Activated naive CD4-positive, alpha-beta T cell treated with Interleukin-2 at 50 U/mL for 16 hours (primary cell): ENCODE data around the gene PODN.

ENCODE experiments used
- DNase-seq: peaks from one replicate; pipeline ENCODE4 v3.0.0-alpha.2; 2020

PODN gene

DNA sequence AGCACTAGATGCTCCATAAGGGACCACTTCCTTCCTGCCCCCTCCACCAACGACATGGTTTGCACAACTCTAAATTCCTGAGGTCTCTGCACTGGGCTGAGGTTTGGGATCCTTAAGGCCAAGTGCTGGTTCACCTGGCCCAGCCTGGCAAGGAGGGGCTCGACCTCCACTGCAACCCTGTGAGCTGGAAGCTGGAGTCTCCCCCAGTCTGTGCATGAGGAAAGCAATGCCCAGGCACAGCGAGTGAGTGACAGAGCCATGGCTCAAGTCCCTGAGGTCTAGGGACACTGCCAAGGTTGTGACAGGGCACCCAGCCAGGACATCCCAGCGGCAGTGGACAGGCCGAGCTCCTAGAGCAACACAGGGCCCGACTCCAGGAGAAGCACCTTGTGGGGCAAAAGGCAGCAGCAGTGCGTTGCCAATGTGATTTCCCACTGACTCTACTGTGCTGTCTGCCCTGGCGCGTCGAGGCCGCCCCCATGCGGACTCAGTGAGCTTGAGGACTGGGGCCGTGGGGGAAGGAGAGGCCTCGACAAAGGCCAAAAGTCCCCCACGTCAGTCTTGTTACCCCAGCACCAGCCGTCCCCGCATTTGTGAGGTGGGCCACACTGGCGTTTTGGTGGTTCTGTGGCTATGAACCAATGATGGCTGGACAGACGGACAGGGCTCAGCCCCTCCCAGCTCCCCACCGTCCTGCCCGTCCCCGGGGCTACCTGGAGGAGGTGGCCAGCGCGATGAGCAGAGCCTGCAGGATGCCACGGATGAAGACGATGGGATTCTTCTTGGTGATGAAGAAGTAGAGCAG, 30.0 kb downstream of the PODN start:
- no peak for DNase-seq

DNA sequence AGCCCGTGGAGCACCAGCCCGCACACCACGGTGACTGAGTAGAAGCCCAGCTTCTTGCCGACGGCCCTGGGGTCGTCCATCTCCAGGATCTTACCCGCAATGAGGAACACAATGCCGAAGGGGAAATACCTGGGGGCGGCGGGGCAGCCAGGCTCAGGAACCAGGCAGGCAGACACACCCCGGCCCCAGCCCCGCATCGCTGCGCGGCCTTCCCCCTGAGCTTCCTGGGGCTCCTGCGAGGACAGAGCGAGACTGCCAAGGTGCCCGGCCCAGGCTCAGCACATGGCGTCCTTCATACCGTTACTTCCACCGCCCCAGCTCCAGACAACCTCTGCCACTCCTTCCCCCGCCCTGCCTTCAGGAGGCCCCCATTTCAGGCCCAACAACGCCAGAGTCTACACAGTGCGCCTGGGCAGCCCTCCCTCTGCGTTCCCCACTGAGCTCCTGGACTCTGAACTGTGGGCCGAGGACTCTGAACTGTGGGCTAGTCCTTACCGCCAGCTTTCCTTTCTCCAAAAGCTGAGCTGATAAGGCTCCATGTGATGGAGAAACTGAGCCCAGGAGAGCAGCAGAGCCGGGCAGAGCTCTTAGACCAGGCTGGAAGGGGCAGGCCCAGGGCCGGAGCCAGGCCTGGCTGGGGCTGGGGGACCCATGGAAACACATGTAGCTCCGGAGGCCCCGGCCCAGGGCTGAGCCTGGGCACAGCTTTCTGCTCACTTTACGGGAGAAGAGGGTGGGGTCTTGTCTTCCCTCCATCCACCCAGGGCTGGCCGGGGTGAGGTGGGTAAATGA, 30.8 kb downstream of the PODN start:
- no peak for DNase-seq

DNA sequence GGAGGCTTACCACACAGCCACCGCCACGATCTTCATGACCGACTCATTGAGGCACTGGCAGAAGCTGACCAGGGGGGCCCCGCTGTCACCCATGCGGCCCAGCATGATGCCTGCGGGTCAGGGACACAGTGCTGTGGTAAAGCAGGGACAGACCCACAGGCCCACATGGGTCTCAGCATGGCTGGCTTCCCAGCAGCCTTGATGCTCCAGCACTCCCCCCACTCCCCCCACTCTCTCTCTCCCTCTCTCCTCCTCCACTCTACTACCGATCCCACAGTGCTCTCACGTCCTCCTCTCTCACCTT, 31.4 kb downstream of the PODN start:
- no peak for DNase-seq

DNA sequence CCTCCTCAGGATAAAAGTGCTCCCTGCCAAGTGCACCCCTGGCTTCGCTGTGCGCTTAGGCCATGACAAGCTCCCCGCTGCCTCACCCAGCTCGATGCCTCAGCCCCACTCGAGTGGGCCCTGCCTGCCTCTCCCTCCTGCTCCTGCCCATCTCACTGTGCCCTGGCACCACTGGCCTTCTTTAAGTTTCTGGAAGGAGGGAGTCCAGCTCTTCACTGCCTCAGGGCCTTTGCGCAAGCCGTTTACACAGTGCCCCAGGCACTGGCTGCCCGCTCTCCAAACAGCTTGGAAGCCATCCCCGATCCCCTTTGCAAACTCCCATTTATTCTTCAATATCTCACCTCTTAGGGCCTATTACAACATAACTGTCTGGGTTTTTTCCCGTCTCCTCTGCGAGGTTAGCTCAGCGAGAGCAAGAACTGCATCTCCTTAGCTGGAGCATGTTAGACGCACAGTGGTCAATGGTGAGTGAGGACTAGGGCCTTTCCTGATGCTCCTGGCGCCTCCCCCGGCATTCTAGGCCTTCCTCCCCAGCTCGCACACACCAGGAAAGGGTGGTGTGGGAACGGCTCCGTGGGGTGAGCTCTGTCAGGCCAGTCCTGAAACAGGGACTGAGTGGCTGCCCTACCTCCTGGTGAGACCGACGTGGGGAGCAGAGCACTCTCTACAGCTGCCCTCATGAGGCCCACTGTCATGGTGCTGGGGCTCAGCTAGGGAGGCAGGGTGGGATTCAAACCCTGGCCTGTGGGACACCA, 31.9 kb downstream of the PODN start:
- no peak for DNase-seq

DNA sequence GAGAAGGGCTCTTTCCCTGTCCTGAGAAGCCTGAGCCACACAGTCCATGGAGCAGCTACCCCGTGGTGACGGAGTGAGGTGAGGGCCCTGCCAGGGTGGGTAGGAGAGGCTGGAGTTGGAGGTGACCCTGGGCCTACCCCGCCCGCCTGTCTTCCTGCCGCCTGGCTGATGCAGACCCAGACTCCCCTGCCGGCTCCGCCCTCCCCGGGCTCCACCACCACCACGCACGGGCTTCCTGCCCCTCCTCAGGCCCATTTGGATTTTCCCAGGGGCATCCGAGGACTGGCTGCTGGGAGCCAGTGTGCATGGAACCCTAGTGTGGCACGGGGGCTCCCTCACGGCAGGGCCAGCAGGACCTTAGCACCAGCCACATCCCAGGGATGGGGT, 32.5 kb downstream of the PODN start:
- no peak for DNase-seq

DNA sequence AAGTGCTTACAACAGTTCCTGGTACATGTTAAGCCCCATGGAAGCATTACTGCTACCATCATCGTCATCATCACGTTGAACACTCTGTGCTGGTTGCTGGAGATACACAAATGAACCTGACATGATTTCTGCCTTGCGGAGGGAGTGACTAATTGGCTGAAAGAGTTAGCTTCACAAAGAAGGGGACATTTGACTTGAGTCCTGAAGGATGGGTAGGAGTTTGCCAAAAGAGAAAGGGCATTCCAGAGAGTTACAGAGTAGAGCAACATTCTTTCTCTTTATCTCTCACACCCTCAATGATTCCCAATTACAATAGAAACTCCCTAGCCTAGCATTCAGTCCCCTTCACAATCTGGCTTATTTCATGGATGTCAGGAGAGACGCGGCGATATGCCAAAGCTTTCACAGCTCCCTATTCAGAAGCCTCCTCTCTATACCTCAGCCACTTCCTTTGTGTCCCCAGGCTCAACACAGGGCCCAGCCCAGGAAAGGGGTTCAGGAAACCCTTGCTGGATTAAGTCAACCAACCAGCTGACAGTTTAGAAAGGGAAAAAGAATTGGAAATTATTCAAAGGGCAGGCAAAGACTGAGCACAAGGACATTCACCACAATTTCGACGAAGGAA, 42.4 kb downstream of the PODN start:
- no peak for DNase-seq

DNA sequence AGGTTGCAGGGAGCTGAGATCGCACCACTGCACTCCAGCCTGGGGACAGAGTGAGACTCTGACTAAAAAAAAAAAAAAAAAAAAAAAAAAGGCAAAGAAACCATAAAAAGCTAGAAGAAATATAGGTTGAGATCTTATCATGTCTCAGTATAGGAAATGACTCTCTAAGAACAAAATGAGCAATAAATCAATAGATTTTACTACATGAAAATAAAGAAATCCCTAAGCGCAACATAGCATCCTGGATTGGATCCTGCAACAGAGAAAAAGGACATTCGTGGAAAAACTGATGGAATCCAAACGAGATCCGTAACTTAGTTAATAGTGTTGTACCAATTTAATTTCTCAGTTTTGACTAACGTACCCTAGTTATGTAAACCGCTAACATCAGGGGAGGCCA, 45.1 kb downstream of the PODN start:
- no peak for DNase-seq

DNA sequence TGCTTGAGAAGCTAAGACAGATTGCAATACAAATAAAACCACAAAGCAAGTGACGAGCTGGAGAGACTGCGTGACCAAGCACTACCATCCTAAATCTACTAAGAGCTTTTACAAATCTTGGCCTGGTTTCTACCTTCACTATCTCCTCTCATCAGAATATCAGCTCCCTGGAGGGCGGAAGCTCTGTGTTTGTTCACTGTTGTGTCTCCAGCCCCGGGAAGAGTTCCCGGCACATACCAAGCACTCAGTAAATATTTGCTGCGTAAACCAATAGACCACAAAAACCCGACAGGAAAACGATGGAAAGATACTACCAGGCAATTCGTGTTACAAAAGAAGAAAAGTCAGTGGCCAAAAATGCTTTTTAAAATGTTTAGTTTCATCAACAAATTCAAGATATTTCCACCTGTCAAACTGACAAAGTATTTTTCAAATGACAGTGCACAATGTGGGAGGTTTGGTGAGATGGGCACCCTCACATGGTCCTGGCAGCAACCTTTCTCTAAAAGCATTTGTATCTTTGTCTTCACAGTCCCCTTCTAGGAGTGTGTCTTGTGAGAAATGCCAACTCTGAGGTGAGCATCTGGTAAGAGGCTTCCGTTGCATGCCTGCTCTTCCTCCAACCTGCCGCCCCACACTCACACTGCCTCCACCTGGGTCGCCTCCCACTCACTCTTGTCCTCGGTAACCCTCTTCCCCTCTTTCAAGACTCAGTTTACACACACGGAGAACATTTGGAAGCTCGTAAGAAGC, 45.7 kb downstream of the PODN start:
- DNase-seq, result no peak

DNA sequence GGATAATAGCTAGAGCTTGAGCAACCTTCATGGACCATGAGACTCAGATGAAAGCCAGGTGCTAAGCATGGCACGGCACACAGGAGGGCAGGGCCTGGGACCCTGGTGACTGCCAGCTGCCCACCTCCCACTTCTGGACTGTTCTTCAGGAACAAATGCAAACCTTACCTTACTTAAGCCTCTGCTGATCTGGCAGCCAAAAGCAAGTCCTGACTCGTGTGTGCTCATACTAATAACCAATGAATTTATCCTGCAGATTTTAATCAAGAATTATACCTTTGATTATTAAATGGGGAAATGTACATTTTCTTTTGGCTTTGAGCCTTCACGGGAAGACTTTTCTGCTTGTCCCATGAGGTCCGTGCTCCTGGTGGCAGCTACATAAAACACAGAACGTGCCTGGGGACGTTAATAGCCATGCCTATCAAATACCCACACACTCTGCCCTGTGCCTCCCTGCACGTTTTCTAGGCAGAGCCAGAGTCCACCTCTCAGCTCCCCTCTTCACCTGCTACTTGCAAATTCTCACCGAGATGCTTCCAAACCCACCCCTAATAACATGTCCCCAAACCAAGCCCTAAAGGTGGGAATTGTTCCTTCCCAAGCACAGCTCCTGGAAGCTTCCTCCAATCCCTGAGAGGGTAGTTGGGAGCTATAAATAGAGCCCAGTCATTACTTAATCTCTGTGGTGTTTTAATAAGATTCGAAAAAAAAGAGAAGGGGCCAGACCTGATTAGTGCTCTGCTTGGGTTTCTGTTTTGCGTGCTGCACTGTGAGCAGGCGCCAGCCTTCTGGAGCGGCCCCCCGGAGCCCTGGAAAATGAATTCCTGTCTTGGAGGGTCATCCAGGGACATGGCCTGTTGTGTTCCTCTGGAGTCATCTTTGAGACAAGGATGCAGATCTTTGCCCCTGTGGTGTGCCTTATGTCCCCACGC, 46.9 kb downstream of the PODN start:
- DNase-seq, result no peak

DNA sequence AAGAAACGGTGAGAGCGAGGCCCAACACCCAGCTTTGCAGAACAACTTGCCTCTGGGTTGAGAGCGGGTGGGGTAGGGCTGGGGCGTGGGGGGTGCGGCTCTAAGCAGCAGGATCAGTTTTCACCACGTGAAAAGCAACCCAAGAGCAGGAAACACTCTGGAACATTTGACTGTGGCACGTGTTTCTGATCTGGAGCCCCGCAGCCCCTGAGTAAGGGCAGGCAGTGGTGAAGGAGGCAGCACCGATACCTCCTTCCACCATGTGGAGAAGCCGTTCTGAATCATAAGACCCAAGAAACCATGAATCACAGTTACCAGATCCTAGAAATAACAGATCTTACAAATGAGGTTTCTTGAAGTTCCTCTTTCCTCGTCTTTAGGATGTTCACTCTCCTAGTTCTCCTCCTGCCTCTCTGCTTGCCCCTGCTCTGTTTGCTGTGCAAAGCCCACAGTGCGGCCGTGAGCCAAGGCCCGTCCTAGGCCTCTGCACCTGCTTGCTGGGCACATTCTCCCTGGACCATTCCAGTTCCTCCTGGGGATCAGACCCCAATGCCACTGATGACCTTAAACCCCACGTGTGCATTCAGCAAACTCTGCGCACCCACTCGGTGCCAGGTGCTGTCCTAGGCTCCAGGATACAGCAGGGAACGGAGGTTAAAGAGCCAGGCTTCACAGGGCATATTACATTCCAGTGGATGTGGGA, 48.5 kb downstream of the PODN start:
- no peak for DNase-seq

DNA sequence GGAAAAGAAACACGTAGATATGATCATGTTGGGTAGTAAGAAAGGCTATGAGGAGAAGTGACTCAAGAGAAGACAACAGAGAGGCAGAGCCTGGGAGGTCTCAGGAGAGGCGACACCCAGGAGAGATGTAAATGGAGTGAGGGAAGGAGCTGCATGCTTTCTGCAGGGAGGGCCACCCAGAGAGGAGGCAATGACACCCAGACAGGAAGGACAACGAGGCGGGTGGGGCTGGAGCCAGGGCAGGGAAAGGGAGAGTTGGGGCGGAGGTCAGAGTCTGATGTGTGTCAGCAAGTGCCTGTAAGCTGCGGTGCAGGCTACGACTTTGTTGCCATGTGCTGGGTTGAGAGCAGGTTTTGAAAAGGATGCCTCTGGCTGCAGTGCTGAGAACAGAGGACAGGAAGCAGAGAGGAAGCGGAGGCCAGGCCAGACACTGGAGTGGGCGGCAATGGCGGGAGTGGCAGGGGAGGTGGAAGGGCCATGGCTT, 49.1 kb downstream of the PODN start:
- no peak for DNase-seq

DNA sequence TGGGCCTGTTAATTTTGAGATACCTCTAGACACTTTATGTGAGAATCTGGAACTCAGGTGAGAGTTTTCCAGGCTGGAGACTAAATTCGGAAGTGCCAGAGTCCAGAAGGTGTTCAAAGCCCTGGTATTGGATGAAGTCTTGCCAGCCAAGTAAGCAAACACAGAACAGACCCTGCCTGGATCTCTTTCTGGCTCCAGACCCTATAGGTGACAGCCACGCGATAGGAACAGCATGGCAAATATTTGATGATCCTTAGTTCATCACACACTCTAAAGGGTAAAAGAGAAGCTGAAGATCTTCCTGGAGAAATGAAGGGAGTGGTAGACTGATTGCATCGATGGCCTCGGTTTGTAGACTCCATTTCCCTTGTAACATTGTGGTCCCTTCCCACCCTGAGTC, 49.7 kb downstream of the PODN start:
- DNase-seq, result no peak

DNA sequence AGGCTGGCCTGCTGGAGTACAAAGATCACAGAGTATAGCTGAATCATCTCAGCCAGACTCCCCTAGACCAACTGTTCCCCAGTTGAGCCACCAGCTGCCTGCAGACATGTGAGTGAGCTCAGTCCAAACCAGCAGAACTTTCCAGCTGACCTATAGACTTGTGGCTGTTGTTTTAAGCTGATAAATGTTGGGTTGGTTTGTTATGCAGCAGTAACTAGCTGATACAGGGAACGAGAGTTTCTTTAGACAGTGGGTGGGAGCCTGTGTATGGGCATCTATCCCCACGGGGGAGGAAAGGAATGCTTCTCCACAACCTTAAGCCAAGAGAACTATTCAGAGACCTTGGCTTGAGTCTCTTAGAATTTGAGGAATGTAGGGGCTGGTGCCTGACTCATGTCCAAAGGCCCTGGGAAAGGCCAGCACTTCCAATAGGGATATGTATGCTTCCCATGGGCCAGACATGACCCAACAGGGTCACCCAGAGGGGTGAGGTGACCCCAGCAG, 50.3 kb downstream of the PODN start:
- DNase-seq, result no peak

DNA sequence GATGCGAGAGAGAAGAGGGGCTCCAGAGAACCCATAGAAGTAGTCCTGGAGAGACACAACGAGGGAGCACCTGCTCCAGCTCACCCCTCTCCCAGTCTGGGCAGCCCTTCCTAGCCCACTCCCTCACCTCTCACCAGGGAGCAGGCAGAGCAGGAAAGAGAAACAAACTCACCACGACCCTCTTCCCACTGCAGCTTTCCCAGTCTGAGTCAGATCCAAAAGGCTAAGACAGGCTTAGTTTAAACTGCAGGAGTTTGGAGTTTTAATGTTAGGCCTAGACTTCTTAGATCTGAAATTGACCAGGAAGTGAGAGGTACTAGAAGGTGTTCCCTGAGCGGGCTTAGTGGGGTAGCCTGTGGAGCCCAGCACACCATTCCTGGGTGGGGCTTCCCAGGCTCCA, 50.8 kb downstream of the PODN start:
- no peak for DNase-seq

DNA sequence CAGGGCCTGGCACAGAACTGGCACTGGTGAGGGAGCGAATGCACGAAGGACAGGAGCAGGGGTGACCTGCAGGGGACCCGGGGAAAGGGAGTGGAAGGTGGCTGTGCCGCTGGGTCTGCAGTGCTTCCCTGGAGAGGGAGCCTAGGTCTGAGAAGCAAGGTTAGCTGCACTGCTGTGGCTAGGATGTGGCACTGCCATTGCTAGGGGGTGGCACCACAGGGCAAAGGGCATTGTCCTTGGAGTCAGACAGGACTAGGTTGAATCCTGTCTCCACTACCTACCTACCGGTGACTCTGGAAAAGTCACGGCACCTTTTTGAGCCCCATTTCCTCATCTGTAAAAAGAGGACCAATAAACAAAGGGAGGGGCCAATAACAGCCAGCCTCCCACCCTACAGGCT, 52.1 kb downstream of the PODN start:
- DNase-seq, result no peak

DNA sequence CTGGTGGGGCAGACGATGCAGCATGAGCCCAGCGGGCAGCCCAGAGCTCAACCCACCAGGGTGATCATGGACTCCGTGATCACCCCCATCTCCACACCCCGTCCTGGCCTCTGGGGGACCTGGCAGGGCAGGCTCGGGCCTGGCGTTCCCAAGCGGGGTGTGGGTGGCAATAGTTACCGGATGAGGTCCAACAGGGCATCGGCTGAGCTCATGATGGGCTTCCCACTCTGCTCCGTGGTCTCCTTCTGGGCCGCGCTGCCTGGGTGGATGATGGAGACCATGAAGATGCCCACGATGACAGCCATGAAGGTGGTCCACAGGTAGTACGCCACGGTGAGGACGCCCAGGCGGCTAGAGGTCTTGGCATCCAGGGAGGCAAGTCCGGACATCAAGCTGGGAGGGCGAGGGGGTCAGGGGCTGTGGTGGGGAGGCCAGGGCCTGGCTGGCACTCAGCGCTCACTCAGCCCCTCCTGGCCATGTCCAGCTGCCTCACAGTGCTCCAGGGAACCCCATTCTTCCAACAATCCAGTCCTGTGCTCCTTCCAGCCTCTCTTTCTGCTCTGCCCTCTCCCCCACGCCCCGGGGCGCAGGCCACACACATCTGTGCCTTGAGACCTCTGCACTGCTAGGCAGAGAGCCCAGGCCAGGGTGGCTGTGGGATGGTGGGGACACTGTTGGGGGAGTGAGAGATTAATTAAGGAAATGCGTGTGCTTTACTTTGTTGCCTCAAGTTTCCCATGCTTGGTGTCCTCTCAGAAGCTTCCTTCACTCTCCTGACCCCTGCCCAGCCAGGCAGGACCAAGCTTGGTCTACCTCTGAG, 52.8 kb downstream of the PODN start:
- no peak for DNase-seq

DNA sequence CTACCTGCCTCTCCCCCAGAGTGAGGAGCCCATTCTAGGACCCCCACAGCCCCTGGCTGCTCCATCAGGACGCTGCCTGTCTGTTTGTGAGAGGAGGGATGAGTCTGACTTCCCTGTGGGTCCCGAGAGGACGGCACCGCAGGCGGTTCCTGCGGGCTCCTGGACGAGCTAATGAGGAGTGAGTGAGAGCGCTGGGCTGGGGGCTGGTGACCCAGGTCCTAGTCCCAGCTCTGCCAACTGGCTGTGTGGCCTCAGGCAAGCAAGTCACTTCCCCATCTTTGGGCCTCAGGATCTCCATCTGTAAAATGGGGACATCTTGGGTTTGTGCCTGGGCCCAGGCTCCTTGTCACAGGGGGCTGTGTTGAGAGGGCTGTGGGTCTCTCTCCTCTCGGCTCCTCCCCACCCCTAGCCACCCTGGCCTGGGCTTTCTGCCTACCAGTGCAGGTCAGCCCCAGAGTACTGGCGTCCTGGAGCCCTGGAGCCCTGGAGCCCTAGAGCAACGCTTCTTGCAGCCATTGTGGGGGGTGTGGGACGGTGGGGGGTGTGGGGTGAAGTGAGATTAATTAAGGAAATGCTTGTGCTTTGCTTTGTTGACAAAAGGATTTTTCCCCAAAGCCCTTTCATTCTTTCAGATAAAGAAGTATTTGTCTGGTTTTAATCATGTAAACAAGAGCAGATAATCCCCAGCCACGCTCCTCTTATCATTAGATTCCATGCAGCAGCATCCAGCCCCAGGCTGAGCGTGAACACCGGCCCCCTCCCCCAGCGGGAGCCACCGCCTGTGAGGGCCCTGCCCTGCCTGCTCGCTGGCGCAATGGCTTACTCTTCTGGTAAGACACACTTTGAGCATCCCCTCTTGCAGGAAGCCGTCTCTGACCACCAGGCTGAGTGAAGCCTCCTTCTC, 53.6 kb downstream of the PODN start:
- no peak for DNase-seq

DNA sequence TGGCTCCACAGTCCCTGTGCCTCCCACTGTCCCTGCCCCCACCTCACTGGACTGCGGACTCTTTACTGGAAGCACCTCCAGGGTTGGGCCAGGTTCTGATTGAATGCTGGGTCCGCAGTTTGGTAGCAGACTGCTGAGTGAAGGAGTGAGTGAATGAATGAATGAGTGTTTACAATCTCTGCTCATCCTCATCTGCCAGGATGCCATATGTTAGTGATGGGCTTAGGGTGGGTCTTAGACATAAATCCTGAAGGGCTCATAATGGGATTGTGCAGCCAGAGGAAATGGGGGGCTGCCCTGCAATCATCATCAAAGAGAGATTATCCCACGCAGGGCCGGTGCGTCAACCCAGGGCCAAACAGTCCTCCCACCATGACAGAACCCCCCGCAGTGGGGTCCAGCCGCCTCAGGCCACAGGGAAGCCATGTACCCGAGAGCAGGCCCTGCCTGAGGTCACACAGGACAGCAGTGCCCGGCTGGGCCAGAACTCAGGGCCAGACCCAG, 54.3 kb downstream of the PODN start:
- DNase-seq, result no peak
